HepG2 (cell line): ENCODE measurements around the gene HAGH. TPM values are rescaled to one million over a fixed set of nuclear protein-coding genes. Genes with fewer than 3 reads are reported as not detected.

Experiments used
- ATAC-seq: fragments of 200-7000 bp; cut with Tn5 transposase; 3 replicates; pipeline ENCODE4 v1.9.1; 2020; ENCODE audit warnings: mild to moderate bottlenecking, moderate library complexity
- BruUV-seq: library from RNA; stranded (reverse); fragments of 400-500 nt; replicated peaks from 2 replicates; lab custom pipeline; 2021; lab: Mats Ljungman, UMichigan
- CTCF ChIA-PET: fragments of 300-600 bp; formaldehyde crosslinking; extraction: SDS; loops from one replicate; lab custom pipeline; 2021; ENCODE audit warnings: low total read pairs, inconsistent platforms, low intra/inter-chr PET ratio; lab: Yijun Ruan, JAX
- POLR2A ChIA-PET: fragments of 350-600 bp; sonication (Branson Sonifier 250); formaldehyde crosslinking; loops from one replicate; lab custom pipeline; 2020; ENCODE audit warnings: antibody characterized with exemption, inconsistent platforms; lab: Yijun Ruan, JAX
- DNase-seq: peaks from one replicate; pipeline ENCODE4 v3.0.0-alpha.2; 2015; ENCODE audit warnings: low spot score
- FAIRE-seq: peaks from 3 replicates; lab custom pipeline; 2011; peaks lifted over from hg19 to GRCh38; lab: Jason Lieb, UNC
- H2AFZ ChIP-seq: one replicate; pipeline ENCODE4 v1.6.1; 2011; ENCODE audit warnings: low read length, inconsistent platforms
- H3K27ac ChIP-seq: fragments of 300-600 bp; 3 replicates; pipeline ENCODE4 v1.8.0; 2011; ENCODE audit warnings: mixed run types, mild to moderate bottlenecking, mixed read lengths, low read length, inconsistent platforms; ENCODE audit not compliant: insufficient read depth; ENCODE audit errors: extremely low read length
- H3K27me3 ChIP-seq, 2 experiments: fragments of 200-600 bp in 1 of 2; 2 replicates in 1 of 2; 3 replicates in 1 of 2; pipeline versions ENCODE4 v1.6.0 to v1.8.0; 2011; ENCODE audit warnings: low read length in 2 of 2, mild to moderate bottlenecking in 2 of 2, moderate library complexity in 2 of 2, inconsistent platforms in 1 of 2; ENCODE audit not compliant: insufficient read depth in 2 of 2, control insufficient read depth in 1 of 2
- H3K36me3 ChIP-seq, 2 experiments: fragments of 200-600 bp in 1 of 2; replicated peaks in 1 of 2; 2 replicates in 1 of 2; 3 replicates in 1 of 2; pipeline versions ENCODE4 v1.5.1 to v1.8.0; 2011; ENCODE audit warnings: low read length in 2 of 2, inconsistent platforms in 1 of 2; ENCODE audit not compliant: insufficient read depth in 2 of 2, control insufficient read depth in 1 of 2
- H3K4me1 ChIP-seq: 2 replicates; pipeline ENCODE4 v1.5.1; 2012; ENCODE audit warnings: low read length, inconsistent platforms; ENCODE audit not compliant: insufficient read depth
- H3K4me2 ChIP-seq: 2 replicates; pipeline ENCODE4 v1.6.0; 2011; ENCODE audit warnings: low read depth, low read length, inconsistent platforms
- H3K4me3 ChIP-seq, 3 experiments: fragments of 200-600 bp in 1 of 3; sonication (generic), shearing (Covaris generic) in 1 of 3; replicated peaks in 1 of 3; 2 replicates each; pipeline ENCODE4 v1.5.1; 2011 to 2016; ENCODE audit warnings: low read length in 3 of 3, inconsistent platforms in 2 of 3, low read depth in 2 of 3, mild to moderate bottlenecking in 2 of 3, control low read depth in 1 of 3, mixed read lengths in 1 of 3; ENCODE audit not compliant: insufficient read depth in 1 of 3
- H3K79me2 ChIP-seq: one replicate; pipeline ENCODE4 v1.6.1; 2011; ENCODE audit warnings: low read length, inconsistent platforms; ENCODE audit not compliant: insufficient read depth
- H3K9ac ChIP-seq: 2 replicates; pipeline ENCODE4 v1.6.0; 2011; ENCODE audit warnings: mild to moderate bottlenecking, low read depth, low read length, inconsistent platforms; ENCODE audit not compliant: insufficient read depth
- H3K9me3 ChIP-seq: 2 replicates; pipeline ENCODE4 v1.5.1; 2012; ENCODE audit warnings: mild to moderate bottlenecking, low read length
- H4K20me1 ChIP-seq: 2 replicates; pipeline ENCODE4 v1.6.0; 2011; ENCODE audit warnings: inconsistent platforms, mild to moderate bottlenecking, low read length, moderate library complexity; ENCODE audit not compliant: insufficient read depth
- AKAP8 ChIP-seq: sonication (generic); formaldehyde crosslinking; IDR thresholded peaks from 2 replicates; pipeline ENCODE4 v1.5.1; 2020; ENCODE audit warnings: mild to moderate bottlenecking, missing genetic modification reagents
- ATF5 ChIP-seq: sonication (generic); formaldehyde crosslinking; IDR thresholded peaks from 2 replicates; pipeline ENCODE4 v1.4.0; 2020; ENCODE audit warnings: mild to moderate bottlenecking, low read depth, missing genetic modification reagents
- CBX1 ChIP-seq: IDR thresholded peaks from one replicate; pipeline ENCODE4 v1.6.1; 2016; ENCODE audit warnings: antibody characterized with exemption, low read depth
- CCDC6 ChIP-seq: sonication (generic); formaldehyde crosslinking; IDR thresholded peaks from 2 replicates; pipeline ENCODE4 v1.8.1; 2022; ENCODE audit warnings: mild to moderate bottlenecking, missing genetic modification reagents, moderate library complexity
- ELK4 ChIP-seq: sonication (generic); formaldehyde crosslinking; IDR thresholded peaks from 2 replicates; pipeline ENCODE4 v1.9.0; 2021; ENCODE audit warnings: missing genetic modification reagents, borderline replicate concordance
- FOXO4 ChIP-seq: sonication (generic); formaldehyde crosslinking; conservative IDR thresholded peaks from 2 replicates; pipeline ENCODE4 v1.8.1; 2023; ENCODE audit warnings: missing genetic modification reagents
- FOXP4 ChIP-seq: sonication (generic); formaldehyde crosslinking; IDR thresholded peaks from 2 replicates; pipeline ENCODE4 v1.4.0; 2020; ENCODE audit warnings: missing genetic modification reagents
- HOXD1 ChIP-seq: sonication (generic); formaldehyde crosslinking; IDR thresholded peaks from 2 replicates; pipeline ENCODE4 v1.5.0; 2020; ENCODE audit warnings: missing genetic modification reagents
- KDM1A ChIP-seq: IDR thresholded peaks from 2 replicates; pipeline ENCODE4 v1.6.1; 2016; ENCODE audit warnings: missing compliant biosample characterization
- MTERF4 ChIP-seq: sonication (generic); formaldehyde crosslinking; IDR thresholded peaks from 2 replicates; pipeline ENCODE4 v1.8.0; 2023; ENCODE audit warnings: mild to moderate bottlenecking, missing genetic modification reagents
- NR2C2 ChIP-seq: sonication (generic); formaldehyde crosslinking; IDR thresholded peaks from 2 replicates; pipeline ENCODE4 v1.4.0; 2020; ENCODE audit warnings: missing genetic modification reagents, mild to moderate bottlenecking, moderate library complexity, borderline replicate concordance
- PRPF4 ChIP-seq: fragments of 200-400 bp; formaldehyde crosslinking; IDR thresholded peaks from 2 replicates; pipeline ENCODE4 v1.6.1; 2016; ENCODE audit warnings: low read length, low read depth; ENCODE audit not compliant: poor library complexity, severe bottlenecking
- SPEN ChIP-seq: sonication (generic); formaldehyde crosslinking; IDR thresholded peaks from 2 replicates; pipeline ENCODE4 v1.5.1; 2020; ENCODE audit warnings: low read depth, mild to moderate bottlenecking, missing genetic modification reagents
- SYNCRIP ChIP-seq: fragments of 200-400 bp; formaldehyde crosslinking; IDR thresholded peaks from 2 replicates; pipeline ENCODE4 v1.6.1; 2018; ENCODE audit warnings: mild to moderate bottlenecking, low read depth, low read length; ENCODE audit not compliant: insufficient read depth
- ZNF10 ChIP-seq: sonication (generic); formaldehyde crosslinking; IDR thresholded peaks from 2 replicates; pipeline ENCODE4 v1.4.0; 2020; ENCODE audit warnings: mild to moderate bottlenecking, low read depth, missing genetic modification reagents, borderline replicate concordance
- ZNF329 ChIP-seq: sonication (generic); formaldehyde crosslinking; IDR thresholded peaks from 2 replicates; pipeline ENCODE4 v1.9.0; 2021; ENCODE audit warnings: low read depth, mild to moderate bottlenecking, missing genetic modification reagents
- ZNF343 ChIP-seq: sonication (generic); formaldehyde crosslinking; IDR thresholded peaks from 2 replicates; pipeline ENCODE4 v1.4.0; 2020; ENCODE audit warnings: mild to moderate bottlenecking, missing genetic modification reagents
- ZNF354B ChIP-seq: sonication (generic); formaldehyde crosslinking; IDR thresholded peaks from 2 replicates; pipeline ENCODE4 v1.8.0; 2022; ENCODE audit warnings: mild to moderate bottlenecking, missing genetic modification reagents
- ZNF550 ChIP-seq: sonication (generic); formaldehyde crosslinking; IDR thresholded peaks from 2 replicates; pipeline ENCODE4 v1.4.0; 2020; ENCODE audit warnings: mild to moderate bottlenecking, missing genetic modification reagents, borderline replicate concordance
- ZNF766 ChIP-seq: sonication (generic); formaldehyde crosslinking; IDR thresholded peaks from 2 replicates; pipeline ENCODE4 v1.5.0; 2020; ENCODE audit warnings: missing genetic modification reagents, borderline replicate concordance
- WGBS: methylation state at CpG from one replicate; pipeline ENCODE4 v1.1.6; 2017; ENCODE audit warnings: low lambda C conversion rate; 5-methylcytosine and 5-hydroxymethylcytosine counted together
- in situ Hi-C: cut with HindIII; loops from 2 replicates; pipeline ENCODE4 v1.10.0; 2017; ENCODE audit warnings: low pct_unique_long_range_greater_than_20kb; ENCODE audit not compliant: extremely low pct_ligation_motif_present
- intact Hi-C: fragments of 100-400 bp; cut with micrococcal nuclease; formaldehyde crosslinking; loops from one replicate; pipeline ENCODE4 v1.10.0; 2022; ENCODE audit not compliant: unreplicated experiment
- polyA plus RNA-seq, 8 experiments: library from polyadenylated mRNA; depleted of rRNA in 3 of 8; stranded (reverse) in 7 of 8; unstranded in 1 of 8; fragments of >200 nt; fragmentation: Illumina TruSeq in 4 of 8; extraction: Trizol in 4 of 8; gene quantifications; 2 replicates each; pipeline versions ENCODE4 v1.2.1 to v1.2.3, GENCODE V29; 2011 to 2016; ENCODE audit warnings: low read depth in 4 of 8, missing spikeins in 1 of 8, mixed read lengths in 1 of 8; ENCODE audit not compliant: insufficient read depth in 1 of 8
- total RNA-seq, 5 experiments: library from RNA; depleted of rRNA; stranded (reverse); fragments of >200 nt; fragmentation: Illumina TruSeq; extraction: Trizol; gene quantifications; 2 replicates each; pipeline ENCODE4 v1.2.3, GENCODE V29; 2016; ENCODE audit warnings: low read depth in 1 of 5

Gene HAGH
- total and polyA plus RNA-seq, 2 of the 13 experiments (the other 11 are each of a cell fraction or from before 2014, with no cell fraction given): 70.4 to 95.4 TPM

GRCh38 chr16:1766701-1767100 lies 59.9 kb downstream of the HAGH start:
- intact Hi-C loops: no loop called here
- no peak for ATAC-seq
- in situ Hi-C loops: no loop called here

More at GRCh38 chr16:1766701-1767100, 59.9 kb downstream of the HAGH start:
- Histone ChIP-seq H3K4me1 (no peaks in the 10 kb centered on the region), H3K79me2 (peaks cover under 1% of the 10 kb centered on the region), H2AFZ (no peak overlapping the region), H3K36me3 (peaks cover 20 to 39% of the 10 kb centered on the region in 2 experiments; a peak in 4 of 5 replicates), H3K9ac (no peak overlapping the region)
- CTCF ChIA-PET: no interaction called here
- 87% methylated on average over 3 of the region's 18 CpGs for WGBS
- no TSS peak for BruUV-seq
- TF ChIP-seq ZNF343: no peak
- TF ChIP-seq CBX1: no peak
- no peak for TF ChIP-seq SYNCRIP
- TF ChIP-seq ZNF354B (CRISPR knock-in tag): no peak
- TF ChIP-seq HOXD1 (CRISPR knock-in tag): no peak
- no peak for TF ChIP-seq ELK4 (CRISPR knock-in tag)
- no peak for TF ChIP-seq NR2C2 (CRISPR knock-in tag)
- TF ChIP-seq PRPF4: no peak
- TF ChIP-seq ZNF329 (CRISPR knock-in tag): no peak
- no peak for TF ChIP-seq ZNF766 (CRISPR knock-in tag)
- no peak for TF ChIP-seq ATF5
- no peak for TF ChIP-seq MTERF4
- no peak for TF ChIP-seq CCDC6 (CRISPR knock-in tag)
- TF ChIP-seq AKAP8 (CRISPR knock-in tag): no peak
- no peak for TF ChIP-seq SPEN (CRISPR knock-in tag)
- TF ChIP-seq KDM1A (CRISPR knock-in tag): no peak
- TF ChIP-seq FOXO4: no peak
- TF ChIP-seq ZNF10 (CRISPR knock-in tag): no peak
- TF ChIP-seq FOXP4 (CRISPR knock-in tag): no peak
- TF ChIP-seq ZNF550: no peak
- TF ChIP-seq, all 625 proteins: peak for 0
- Histone ChIP-seq H3K27ac (no peak overlapping the region), H3K4me2 (no peak overlapping the region), H3K4me3 (no peak overlapping the region), H4K20me1 (no peaks in the 10 kb centered on the region), H3K27me3 (no peaks in the 10 kb centered on the region), H3K9me3 (no peaks in the 10 kb centered on the region)
- FAIRE-seq (no peak), DNase-seq (no peak)
- POLR2A ChIA-PET: no interaction called here
